Myocyte (in vitro differentiated cells): Measurements from ENCODE around the gene PTPN4. TPM values are rescaled to one million over a fixed set of nuclear protein-coding genes. Genes with fewer than 3 reads are reported as not detected.

ENCODE experiments used
- DNase-seq: peaks from one replicate; pipeline ENCODE4 v3.0.0-alpha.2; 2012; ENCODE audit warnings: low read depth
- total RNA-seq: library from RNA; depleted of rRNA; stranded (reverse); fragments of >200 nt; gene quantifications from 2 replicates; pipeline ENCODE4 v1.2.3, GENCODE V29; 2014

PTPN4 gene
- total RNA-seq, 1 donor from 2014 or later, result 24.8 TPM

DNA sequence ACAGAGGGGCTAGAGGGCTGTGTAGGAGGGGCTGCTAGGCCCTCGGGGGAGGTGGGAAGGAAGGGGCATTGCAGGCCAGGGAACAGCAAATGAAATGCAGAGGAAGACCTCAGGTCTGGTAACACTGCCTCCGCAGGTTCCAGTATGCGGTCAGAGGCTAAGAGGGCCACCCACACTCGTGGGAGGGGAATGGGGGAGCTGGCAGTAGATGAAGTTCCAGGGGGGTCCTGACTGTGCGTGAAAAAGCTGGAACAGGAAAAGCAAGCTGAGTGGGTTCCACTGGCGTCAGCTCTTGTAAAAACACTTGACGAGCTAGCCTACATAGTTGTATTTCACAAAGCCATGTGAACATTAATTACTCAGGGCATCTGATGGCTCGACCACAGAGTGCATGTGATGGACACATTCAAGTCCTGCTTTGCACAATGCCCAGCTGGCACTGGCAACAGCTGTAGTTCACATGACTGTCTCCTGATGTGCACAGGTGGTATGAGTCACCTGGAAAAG, 29.0 kb upstream of the PTPN4 start:
- DNase-seq, result peak; percentile 57

DNA sequence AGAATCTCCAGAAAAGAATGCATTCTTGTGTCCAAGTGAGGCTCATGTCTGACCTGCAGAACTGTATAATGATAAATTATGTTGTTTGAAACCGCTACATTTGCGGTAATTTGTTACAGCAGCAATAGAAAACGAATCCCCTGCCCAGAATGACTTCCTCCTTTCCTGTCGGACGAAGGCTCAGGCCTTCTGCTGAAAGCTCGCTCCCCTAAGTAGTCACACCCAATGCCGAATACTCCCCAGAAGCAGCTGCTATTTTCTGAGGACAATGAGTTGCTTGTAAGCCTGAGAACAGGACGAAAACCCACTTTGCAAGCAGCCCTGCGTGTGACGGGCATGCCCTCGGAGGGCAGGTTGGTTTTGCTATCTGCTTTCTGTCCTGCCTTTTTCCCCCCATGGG, 27.7 kb upstream of the PTPN4 start:
- DNase-seq, result no peak

DNA sequence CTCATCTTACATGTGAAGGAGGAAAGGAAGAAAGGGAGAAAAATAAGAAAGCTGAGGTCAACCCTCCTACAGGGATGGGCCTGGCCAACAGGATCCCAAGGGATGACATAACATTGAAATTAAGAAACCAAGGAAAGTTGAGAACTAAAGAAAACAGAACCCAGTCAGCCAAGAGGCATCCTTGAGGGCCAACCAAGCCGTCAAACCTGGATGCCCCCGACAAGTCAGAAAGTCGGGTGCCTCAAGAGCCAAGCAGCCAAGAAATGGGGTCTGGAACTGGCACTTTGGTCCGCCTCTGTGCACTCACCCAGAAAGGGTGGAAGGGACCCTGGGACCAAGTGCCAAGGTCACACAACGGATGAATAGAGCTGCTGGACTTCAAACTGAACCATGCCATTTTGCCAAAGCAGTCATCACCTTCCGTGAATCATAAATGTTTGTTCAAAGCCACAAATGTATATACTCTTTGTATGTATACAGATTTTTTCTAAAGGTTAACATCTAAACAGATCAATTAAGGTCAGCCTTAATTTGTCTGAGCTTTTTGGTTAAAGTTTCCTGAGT, 27.0 kb upstream of the PTPN4 start:
- no peak for DNase-seq

DNA sequence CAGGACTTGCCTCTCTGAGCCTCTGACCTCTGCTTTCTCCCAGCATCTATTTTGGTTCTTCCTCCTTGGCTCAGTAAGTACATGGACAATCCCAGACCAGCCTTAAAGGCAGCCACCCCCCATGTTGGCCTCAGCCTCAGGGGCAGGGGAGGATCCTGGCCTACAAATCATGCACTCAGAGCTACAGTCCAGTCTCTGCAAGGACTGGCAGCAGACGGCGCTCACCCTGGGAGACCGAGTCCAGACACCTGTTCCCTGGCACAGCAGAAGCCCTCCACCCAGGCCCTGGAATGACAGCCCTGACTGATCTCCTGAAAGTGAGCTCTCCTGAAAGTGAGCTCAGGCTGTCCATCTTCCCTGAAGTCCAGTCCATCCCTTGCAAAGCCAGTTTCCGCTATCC, 25.7 kb upstream of the PTPN4 start:
- DNase-seq, result no peak

DNA sequence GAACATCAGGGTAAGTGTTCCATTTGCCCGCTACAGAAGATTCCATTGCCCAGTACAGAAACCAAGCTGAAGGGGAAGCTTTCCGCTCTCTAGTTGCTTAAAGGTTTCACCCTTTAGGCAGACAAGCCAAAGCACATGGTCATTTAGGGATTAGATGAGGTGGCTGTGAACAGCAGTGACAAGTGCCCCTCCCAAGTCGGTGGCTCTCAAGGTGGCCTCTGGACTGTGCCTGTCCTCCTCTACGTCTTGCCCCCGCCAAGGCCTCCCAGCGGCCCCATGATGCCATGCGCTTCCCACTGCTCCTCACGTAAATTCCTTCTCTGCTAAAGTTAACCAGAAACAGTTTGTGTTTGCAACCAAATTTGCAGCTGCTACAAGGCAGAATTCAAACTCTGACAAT, 24.2 kb upstream of the PTPN4 start:
- no peak for DNase-seq

DNA sequence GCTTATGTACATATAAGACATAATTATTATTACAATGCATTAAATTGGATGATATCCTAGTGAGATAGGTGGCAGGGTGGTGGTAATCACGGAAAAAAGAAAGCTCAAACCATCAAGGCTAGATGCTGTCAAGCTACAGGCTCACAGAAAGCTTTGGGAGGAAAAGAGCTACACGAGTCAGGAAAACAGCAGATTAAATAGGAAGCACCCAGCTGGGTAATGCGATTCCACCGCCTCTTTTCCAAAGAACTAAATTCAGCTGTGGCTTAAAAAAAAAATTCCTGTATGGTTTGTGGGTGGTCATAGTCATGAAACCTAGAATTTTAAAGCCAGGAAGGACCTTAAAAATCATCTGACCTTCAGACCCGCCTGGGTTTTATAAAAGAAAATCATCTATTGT, 23.7 kb upstream of the PTPN4 start:
- DNase-seq, result no peak

DNA sequence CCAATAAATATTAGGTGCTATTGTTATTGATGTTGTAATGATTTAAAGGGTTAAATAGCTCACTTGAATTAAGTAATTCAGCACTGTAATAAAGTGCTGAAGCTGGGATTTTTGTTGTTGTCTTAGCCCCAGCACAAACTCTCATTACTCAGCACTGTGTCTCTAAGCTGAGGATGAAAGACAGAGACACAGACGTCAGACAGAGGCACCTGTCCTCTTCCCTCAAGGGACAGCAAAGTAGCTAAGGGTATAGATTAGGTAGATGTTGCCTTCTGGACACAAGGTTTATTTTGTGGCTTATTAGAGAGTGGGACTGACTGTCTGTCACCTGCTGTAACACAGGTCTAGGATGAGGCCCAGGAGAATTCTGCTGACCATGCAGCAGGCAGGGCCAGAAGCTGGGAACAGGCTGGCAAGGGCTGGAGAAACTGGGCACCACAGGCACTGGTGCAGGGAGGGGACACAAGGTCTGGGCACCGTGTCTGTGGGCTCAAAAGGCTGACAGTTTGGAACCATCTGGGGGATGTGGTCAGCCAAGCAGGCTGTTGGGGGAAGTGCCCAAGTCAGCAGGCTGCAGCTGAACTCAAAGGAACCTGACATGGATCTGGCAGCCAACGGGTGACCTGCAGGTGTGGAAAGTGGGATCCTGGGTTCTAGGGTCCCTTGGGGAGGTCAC, 20.0 kb upstream of the PTPN4 start:
- DNase-seq, result peak; percentile 50

DNA sequence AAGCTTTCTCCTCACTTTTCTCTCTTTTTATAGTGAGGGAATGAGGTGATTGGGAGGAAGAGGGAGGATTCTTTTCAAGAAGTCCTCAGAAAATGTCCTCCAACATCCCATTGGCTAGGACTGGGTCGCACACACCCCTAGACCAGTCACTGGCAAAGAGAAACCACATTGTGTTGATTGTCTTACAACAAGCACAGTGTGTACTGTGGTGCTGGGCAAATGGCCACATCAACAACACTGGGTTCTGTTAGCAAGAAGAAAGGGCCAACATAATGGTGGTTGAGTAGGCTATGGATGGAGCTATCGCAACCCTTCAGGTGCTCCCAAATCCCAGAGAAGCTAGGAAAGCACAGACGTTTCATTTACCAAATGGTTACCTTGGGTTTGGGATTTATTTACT, 18.7 kb upstream of the PTPN4 start:
- DNase-seq, result no peak

DNA sequence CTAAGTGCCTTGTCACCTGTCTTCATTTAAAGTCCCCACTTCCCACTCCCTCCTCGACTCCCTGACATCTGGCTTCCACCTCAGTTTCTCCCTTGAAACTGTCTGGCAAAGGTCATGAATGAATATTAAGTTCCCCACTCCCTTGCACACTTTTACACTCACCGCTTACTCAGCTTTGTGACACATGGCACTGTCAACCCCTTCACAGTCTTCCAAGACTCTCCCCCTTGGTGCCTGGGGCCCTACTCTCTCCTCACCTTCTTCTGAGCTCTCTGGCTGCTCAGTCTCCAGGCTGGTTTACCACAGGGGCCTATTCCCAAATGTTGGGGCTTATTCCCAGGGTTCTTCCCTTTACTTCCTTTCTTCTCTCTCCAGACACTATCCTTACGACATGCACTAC, 17.9 kb upstream of the PTPN4 start:
- no peak for DNase-seq

DNA sequence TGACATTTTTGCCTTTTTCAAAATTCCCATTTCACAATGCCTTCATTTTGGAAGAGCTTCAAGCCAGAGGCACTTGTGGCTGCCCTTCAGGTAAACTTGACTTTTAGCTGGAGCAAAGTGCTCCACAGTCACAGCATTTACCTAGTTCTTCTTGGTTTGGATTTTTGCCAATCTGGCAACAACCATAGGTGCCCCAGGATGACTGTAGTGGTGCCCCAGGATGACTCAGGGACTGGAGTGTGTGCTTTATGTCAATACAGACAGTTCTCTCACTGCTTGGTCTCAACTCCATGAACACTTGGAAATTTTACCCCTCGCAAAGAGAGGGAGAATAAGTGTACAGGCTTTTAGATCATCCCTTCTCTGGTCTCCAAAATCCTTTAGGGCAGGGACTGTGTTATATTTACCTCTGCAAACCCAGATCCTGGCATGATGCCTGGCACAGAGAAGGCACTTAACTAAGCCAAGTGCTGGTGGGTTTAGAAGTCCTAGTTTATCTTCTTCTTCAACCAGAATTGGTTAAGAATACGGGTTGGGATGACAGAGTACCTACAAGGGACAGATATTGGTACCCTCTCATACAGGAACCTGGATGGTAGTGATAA, 15.3 kb upstream of the PTPN4 start:
- DNase-seq, result no peak

DNA sequence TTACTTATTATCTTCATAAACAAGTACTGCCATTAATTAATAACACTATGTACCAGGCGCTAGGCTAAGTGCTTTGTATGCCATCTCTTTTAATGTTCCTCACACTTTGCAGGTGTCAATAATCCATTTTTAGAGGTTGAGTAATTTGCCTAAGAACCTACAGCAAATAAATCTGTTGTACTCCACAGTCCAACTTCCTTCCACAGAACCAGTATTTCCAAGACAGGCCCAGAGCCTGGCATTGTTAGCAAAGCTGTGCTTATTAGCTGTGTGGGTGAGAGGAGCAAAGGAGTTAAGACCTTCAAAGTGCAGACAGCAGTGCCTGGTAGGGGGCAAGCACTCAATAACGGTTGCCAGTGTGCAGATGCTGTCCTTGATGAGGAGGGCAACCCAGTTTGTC, 14.2 kb upstream of the PTPN4 start:
- no peak for DNase-seq

DNA sequence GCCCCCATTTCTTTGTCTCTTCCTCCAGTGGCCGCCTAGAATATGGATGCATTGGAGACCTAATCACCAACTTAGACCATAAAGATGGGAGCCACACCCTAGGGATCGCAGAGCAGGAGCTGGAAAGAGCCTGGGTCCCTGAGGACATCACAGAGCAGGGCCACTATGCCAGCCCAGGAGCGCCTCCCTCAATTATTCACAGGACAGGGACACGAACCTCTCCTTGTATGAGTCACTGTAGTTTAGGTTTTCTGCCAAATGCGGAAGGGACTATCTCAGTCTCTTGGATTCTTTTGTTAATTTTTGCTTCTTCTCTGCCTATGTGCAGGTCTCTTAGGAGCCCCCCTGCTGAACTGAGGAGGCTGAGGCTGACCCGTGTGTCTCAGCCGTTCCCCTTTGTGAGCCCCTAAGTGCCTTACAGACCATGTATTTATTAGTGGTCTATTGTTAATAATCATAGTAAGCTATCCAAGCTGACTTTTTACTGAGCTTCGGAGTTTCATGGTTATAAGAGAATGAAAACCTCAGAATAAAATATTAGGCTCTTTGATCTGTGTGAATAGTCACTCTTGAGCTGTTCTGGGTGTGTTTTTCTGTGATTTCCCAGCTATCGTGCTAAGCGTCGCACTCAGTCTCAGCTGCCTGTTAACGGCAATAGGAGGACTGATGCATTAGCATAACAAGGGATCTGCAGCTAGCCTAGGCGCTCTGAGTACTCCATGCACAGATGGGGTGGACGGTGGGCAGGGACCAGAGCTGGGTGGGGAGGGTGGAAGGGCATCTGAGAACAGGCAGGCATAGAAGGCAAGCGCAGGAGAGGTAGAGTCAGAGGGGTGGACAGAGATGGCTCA, 12.7 kb upstream of the PTPN4 start:
- DNase-seq, result peak; percentile 28

DNA sequence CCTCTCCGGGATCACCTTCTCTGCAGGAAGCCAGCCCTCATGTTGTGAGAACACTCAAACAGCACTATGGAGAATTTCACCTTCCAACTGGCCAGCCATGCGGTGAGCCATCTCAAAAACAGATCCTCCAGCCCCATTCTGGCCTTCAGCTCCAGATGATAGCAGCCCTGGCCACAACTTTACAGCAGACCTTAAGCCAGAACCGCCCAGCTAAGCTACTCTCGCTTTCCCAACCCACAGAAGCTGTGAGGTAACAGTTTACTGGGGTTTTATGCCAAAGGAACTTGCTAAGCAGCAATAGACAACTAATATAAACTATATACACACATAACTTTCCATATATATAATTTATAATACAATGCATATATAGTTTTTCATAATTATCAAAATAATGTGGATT, 11.6 kb upstream of the PTPN4 start:
- no peak for DNase-seq

DNA sequence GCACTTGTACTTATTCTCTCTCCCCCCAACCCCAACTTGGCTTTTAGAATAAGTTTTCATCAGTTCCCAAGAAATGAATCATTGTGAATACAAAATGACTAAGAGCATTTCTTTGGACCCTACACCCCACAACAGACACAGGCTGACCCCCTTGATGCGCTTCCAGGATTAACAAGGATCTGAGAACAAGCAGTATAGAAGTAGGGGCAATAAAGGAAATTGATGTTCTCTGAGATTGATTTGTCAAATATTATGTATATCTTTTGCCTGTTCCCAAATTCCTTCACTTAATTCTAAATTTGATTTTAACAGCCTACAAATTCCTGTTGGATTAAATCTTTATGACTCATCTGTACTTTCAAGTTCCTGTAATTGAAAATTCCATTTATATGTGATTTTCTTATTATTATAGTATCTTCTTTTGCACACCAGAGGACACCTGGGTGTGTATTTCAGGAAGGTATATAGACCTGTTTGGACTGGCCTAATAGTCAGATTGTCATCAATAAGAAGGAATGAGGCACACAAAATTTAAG, 10.2 kb upstream of the PTPN4 start:
- no peak for DNase-seq

DNA sequence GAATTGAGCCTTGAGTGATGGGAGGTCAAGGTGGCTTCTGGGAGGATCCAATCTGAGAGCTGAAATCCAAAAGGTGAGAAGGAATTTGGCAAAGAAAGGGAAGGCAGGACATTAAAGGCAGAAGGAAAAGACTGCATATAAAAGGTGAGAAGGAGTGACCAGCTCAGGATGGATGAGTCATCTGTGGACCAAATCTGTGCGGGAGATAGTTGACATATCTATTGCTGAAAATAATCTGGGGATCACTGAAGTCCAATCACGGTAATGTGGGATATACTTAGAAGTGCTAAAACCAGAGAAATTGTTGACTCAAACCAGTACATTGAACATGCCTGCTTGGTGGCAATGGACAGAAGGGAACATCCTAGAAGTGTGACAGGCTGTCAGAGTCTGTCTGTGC, 8.0 kb upstream of the PTPN4 start:
- DNase-seq, result no peak

DNA sequence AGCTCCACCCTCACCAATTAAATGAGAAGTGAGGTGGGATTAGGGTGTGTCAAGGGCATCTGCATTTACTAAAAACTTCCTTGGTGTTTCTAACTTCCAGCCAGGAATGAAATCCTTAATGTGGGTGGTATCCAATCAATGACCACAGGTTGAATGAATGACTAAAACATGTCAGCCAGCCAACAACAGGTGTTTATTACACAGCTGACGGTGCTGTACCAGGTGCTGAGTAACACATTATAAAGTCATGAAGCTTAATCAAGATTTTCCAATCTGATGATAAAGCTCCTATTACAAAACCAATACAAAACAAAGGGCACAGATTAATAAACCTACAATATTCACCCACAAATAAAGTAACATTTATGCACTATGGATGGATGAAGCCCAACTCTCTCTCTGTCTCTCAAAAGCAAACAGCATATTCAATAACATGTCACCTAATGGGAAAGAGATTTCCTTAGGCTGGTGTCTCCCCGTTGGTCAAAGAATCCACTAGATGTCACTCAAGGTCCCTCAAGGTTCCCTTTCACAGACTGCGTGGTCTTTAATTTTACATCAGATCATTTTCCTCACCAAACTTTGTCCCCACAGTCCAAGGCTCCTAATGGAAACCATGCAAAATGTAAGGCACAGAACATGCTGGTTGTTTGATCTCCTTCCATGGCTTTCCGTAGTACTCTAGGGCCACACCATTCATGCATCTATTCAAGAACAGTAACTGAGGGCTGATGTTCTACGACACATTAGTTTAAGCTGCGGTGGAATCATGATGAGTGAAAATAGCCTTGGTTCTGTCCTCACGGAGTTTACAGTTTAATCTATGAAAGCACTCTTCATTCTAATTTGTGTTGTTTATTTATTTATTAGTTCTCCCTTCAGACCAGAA, 6.4 kb upstream of the PTPN4 start:
- DNase-seq, result peak; percentile 70

DNA sequence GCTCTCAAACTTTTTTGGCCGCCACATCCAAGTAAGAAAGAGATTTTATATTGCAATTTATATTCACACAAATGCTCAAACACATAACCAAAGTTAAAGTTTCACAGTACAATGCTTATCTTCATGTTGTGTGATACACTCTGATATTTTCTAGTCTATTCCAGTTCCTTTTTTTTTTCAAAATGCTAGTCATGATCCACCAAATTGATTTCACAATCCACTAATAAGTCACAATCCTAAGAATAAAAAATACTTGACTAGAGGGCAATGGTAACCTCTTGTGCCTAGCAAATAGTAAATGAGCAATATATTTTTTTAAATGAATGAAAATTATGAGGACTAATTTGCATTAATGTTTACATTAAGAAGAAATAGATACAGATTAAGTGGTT, 5.8 kb upstream of the PTPN4 start:
- no peak for DNase-seq

DNA sequence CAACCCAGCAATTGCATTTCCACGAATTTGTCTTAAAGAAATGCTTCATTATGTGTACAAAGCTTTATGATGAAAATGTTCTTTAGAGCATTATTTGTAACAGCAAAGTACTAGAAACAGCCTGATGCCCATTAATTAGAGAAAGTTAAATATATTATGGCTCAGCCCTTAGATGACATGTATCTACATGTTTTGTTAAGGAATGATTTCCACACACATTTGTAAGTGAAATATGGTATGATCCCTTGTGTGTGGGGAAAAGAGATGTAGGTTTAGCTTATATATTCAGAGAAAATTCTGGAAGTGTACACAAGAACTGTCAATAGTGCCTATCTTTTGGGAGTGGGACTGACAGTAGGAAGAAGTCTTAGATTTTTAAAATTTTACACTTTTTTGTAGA, 3.8 kb upstream of the PTPN4 start:
- DNase-seq, result no peak

DNA sequence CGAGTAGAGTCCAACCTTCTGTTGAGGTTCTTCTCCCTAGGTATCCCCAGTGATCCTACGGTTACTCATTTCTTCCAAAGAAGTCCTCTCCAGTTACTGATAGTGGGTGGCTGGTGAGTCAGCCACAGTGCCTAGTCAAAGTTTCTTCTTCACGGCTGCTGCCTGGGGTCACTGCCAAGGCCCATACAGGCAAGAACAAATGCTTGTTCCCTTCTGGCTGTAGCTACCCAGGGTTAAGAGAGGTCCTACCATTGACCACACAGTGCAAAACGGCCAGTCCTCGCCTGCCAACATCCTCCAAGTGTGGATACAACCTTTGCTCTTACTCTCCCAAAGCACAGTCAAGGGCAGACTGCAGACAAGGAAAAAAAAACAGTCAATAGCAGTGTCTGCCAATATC, 2.9 kb upstream of the PTPN4 start:
- DNase-seq, result peak; percentile 93

DNA sequence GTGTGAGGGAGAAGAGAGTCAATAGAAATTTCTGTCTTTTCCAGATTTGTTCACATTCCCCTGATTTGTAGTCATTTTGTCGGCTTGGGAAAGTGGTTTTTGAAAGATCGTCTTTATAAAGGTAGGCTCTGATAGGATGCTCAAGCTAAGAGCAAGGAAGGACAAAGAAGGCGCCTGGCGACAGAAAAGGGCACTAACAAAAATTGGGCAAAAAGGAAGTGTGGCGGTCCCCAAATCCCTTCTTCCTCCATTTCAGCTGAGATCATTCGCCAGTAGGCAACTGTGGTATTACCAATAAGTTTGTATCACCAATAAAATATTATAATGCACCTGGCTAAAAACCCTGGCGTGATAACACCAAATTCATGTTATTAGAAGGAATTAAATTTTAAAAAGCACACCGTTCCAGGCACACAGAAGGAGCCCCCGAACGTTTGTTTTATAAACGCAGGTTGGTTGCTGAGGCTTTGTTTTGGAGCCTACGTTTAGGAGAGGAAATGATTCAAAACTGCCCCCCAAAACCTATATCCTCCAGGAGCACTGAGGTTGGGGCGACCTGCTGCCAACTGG, 756 bp upstream of the PTPN4 start:
- DNase-seq, result no peak
